ENCODE data around the gene ARHGAP15. TPM values are rescaled to one million over a fixed set of nuclear protein-coding genes. Genes with fewer than 3 reads are reported as not detected.

ARHGAP15 gene
- total RNA-seq, 2 donors from 2014 or later = 2.6 to 6.9 TPM

- TF ChIP-seq CTCF (IDR thresholded peaks at IDR 0.05) = no peak
Measured at GRCh38 chr2:143726151-143726845, 597.1 kb downstream of the ARHGAP15 start.

GRCh38 chr2:143728498-143728897, 599.3 kb downstream of the ARHGAP15 start:
- TF ChIP-seq CTCF (IDR thresholded peaks at IDR 0.05) = no peak
- Histone ChIP-seq H3K27me3 (no peaks in the 10 kb centered on the region), H3K27ac (no peak overlapping the region), H3K36me3 (no peaks in the 10 kb centered on the region), H3K4me3 (no peak overlapping the region), H3K4me1 (no peaks in the 10 kb centered on the region), H3K9me3 (no peaks in the 10 kb centered on the region)
- DNase-seq (ENCODE audit: low spot score) = no peak

More at GRCh38 chr2:143726151-143726845, 597.1 kb downstream of the ARHGAP15 start:
- no peaks in the 10 kb centered on the region for H3K27me3 ChIP-seq
- no peaks in the 10 kb centered on the region for H3K4me1 ChIP-seq
- H3K9me3 ChIP-seq = no peaks in the 10 kb centered on the region
- H3K27ac ChIP-seq = no peak overlapping the region
- no peaks in the 10 kb centered on the region for H3K36me3 ChIP-seq
- DNase-seq (ENCODE audit: low spot score) = no peak
- no peak overlapping the region for H3K4me3 ChIP-seq

- H3K27ac ChIP-seq = no peak overlapping the region
- no peaks in the 10 kb centered on the region for H3K4me1 ChIP-seq
- H3K36me3 ChIP-seq = no peaks in the 10 kb centered on the region
- H3K4me3 ChIP-seq = no peak overlapping the region
- no peak for DNase-seq (ENCODE audit: low spot score)
- no peaks in the 10 kb centered on the region for H3K9me3 ChIP-seq
- no peaks in the 10 kb centered on the region for H3K27me3 ChIP-seq
- no peak for TF ChIP-seq CTCF (IDR thresholded peaks at IDR 0.05)
Measured at GRCh38 chr2:143729296-143729814, 600.1 kb downstream of the ARHGAP15 start.

GRCh38 chr2:143730155-143730952, 601.1 kb downstream of the ARHGAP15 start:
- Histone ChIP-seq H3K27me3 (no peaks in the 10 kb centered on the region), H3K9me3 (no peaks in the 10 kb centered on the region), H3K27ac (no peak overlapping the region), H3K4me3 (no peak overlapping the region), H3K4me1 (no peaks in the 10 kb centered on the region), H3K36me3 (no peaks in the 10 kb centered on the region)
- no peak for DNase-seq (ENCODE audit: low spot score)
- TF ChIP-seq CTCF (IDR thresholded peaks at IDR 0.05) = no peak

- no peak for DNase-seq (ENCODE audit: low spot score)
- Histone ChIP-seq H3K36me3 (no peaks in the 10 kb centered on the region), H3K9me3 (no peaks in the 10 kb centered on the region), H3K27me3 (no peaks in the 10 kb centered on the region), H3K4me3 (no peak overlapping the region), H3K27ac (no peak overlapping the region), H3K4me1 (no peaks in the 10 kb centered on the region)
- no peak for TF ChIP-seq CTCF (IDR thresholded peaks at IDR 0.05)
Measured at GRCh38 chr2:143730953-143731260, 601.7 kb downstream of the ARHGAP15 start.

Measured in right atrium auricular region (tissue), 2 donors.